Glutamatergic neuron (in vitro differentiated cells): Measurements from ENCODE around the gene FLAD1. TPM values are rescaled to one million over a fixed set of nuclear protein-coding genes. Genes with fewer than 3 reads are reported as not detected.

Source experiments
- DNase-seq: peaks from one replicate; pipeline ENCODE4 v3.0.0; 2022
- H3K27ac Mint-ChIP-seq: one replicate; pipeline ENCODE4 v1.8.0; 2020; ENCODE audit warnings: mild to moderate bottlenecking, mixed read lengths, inconsistent platforms; ENCODE audit not compliant: unreplicated experiment
- H3K27me3 Mint-ChIP-seq: one replicate; pipeline ENCODE4 v1.8.0; 2020; ENCODE audit warnings: mild to moderate bottlenecking, moderate library complexity, mixed read lengths, inconsistent platforms; ENCODE audit not compliant: unreplicated experiment
- H3K36me3 Mint-ChIP-seq: one replicate; pipeline ENCODE4 v1.8.0; 2020; ENCODE audit warnings: mild to moderate bottlenecking, mixed read lengths, inconsistent platforms; ENCODE audit not compliant: unreplicated experiment
- H3K4me1 Mint-ChIP-seq: one replicate; pipeline ENCODE4 v1.8.0; 2020; ENCODE audit warnings: mild to moderate bottlenecking, low read depth, mixed read lengths, inconsistent platforms; ENCODE audit not compliant: unreplicated experiment
- H3K4me3 Mint-ChIP-seq: one replicate; pipeline ENCODE4 v1.8.0; 2020; ENCODE audit warnings: mild to moderate bottlenecking, mixed read lengths, inconsistent platforms; ENCODE audit not compliant: unreplicated experiment
- H3K9me3 Mint-ChIP-seq: one replicate; pipeline ENCODE4 v1.8.0; 2020; ENCODE audit warnings: mild to moderate bottlenecking, moderate library complexity, mixed read lengths, inconsistent platforms; ENCODE audit not compliant: unreplicated experiment
- total RNA-seq: library from RNA; stranded (reverse); fragmentation: NEBNext Ultra II Directional; extraction: Animal tissue kit (Norgen Biotek cat#: 25700); gene quantifications from one replicate; pipeline ENCODE4 v1.2.1, GENCODE V29; 2021; ENCODE audit not compliant: unreplicated experiment
- TF ChIP-seq, protein P1 (sequence below): fragments of 200-600 bp; sonication (generic); IDR thresholded peaks from one replicate; pipeline ENCODE4 v1.5.0; 2021; ENCODE audit not compliant: partially characterized antibody, unreplicated experiment

Gene FLAD1
- total RNA-seq, 1 donor from 2014 or later: 68.8 TPM

DNA sequence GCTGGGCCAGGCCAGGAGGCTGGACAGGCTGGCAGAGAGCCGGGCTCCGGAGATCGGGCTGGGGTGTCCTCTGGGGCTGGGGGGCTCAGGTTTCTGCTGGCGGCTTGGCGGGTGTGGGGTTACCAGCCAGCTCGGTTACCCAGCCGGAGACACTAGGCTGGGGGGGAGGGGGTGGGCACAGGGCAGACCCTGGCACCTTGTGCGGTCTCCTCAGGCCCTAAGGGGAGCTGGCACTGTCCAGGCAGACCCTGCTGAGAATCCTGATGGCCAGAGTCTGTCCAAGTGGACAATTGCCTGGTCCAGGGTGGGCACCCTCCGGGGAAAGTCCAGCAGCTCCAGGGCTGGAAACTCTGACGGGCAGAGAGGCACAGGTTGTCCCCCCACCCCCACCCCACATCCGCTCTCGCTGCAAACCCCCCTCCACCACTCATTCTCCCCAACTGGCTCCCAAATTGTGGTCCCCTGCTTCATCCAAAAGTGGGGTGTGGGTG lies 26.1 kb downstream of the FLAD1 start:
- Mint-ChIP-seq H3K4me3 (no peak overlapping the region), H3K9me3 (peaks cover 1% of the 10 kb centered on the region), H3K36me3 (no peaks in the 10 kb centered on the region), H3K4me1 (peaks cover 6% of the 10 kb centered on the region), H3K27me3 (peaks cover 7% of the 10 kb centered on the region), H3K27ac (no peak overlapping the region)
- no peak for DNase-seq
- TF ChIP-seq, protein P1, sequence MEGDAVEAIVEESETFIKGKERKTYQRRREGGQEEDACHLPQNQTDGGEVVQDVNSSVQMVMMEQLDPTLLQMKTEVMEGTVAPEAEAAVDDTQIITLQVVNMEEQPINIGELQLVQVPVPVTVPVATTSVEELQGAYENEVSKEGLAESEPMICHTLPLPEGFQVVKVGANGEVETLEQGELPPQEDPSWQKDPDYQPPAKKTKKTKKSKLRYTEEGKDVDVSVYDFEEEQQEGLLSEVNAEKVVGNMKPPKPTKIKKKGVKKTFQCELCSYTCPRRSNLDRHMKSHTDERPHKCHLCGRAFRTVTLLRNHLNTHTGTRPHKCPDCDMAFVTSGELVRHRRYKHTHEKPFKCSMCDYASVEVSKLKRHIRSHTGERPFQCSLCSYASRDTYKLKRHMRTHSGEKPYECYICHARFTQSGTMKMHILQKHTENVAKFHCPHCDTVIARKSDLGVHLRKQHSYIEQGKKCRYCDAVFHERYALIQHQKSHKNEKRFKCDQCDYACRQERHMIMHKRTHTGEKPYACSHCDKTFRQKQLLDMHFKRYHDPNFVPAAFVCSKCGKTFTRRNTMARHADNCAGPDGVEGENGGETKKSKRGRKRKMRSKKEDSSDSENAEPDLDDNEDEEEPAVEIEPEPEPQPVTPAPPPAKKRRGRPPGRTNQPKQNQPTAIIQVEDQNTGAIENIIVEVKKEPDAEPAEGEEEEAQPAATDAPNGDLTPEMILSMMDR: no peak

DNA sequence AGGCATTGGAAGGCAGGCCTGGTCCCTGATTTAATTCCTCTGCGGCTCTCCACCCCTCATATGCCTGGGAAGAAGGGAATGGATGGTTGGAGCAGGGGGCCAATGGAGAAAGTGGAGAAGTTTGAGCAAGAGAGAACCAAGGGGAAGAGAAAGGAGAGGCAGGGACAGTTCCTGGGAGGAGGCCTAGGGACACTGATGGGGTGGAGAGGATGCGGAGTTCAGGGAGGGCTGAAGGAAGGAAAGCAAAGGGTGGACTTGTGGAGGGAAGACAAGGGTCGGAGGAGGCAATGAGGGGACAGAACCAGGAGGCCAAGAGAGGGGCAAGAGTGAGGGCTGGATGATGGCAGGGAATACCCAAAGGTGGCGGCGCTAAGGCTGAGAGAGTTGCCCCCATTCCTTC lies 26.6 kb downstream of the FLAD1 start:
- Mint-ChIP-seq H3K9me3 (peaks cover 1% of the 10 kb centered on the region), H3K4me1 (peaks cover 4% of the 10 kb centered on the region), H3K27ac (no peak overlapping the region), H3K36me3 (no peaks in the 10 kb centered on the region), H3K27me3 (peaks cover 3% of the 10 kb centered on the region), H3K4me3 (no peak overlapping the region)
- TF ChIP-seq, protein P1: no peak
- DNase-seq: no peak

DNA sequence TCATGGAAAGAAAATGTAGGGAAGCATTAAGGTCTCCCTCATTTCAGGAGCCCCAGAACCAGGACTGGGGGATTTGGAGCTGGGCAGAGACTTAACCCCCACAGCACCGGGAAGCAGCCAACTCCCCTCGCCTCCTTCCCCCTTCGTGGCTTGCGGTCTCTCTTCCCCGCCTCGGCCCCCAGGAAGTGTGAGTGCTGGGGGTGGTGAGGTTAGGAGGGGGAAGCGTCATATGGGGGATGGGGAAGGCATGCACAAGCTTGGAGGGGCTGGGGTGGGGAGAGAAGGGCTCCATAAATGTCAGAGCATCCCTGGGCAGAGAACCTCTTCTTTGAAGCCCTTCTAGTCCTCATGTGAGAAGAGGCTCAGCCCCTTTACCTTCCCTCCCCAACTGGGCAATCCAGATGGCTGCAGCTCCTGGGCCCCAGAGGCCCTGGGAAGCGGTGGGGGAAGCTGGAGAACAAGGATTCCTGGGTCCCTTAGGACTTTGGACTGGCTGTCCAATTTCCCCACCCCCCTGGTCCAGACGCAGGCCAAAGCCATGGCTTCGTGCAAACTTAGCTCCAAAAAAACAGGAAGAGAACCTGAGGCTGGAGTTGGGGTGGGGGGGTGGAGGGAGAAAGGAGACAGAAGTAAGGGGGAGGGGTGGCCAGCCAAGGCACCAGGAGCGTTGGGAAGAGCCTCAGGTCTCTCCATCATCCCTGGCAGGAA lies 27.2 kb downstream of the FLAD1 start:
- Mint-ChIP-seq H3K36me3 (no peaks in the 10 kb centered on the region), H3K27ac (no peak overlapping the region), H3K4me1 (peaks cover 4% of the 10 kb centered on the region), H3K9me3 (peaks cover 1% of the 10 kb centered on the region), H3K27me3 (peaks cover 3% of the 10 kb centered on the region), H3K4me3 (no peak overlapping the region)
- TF ChIP-seq, protein P1: no peak
- DNase-seq: no peak

- H3K36me3 Mint-ChIP-seq: no peaks in the 10 kb centered on the region
- peaks cover 1% of the 10 kb centered on the region for H3K9me3 Mint-ChIP-seq
- H3K4me1 Mint-ChIP-seq: peaks cover 4% of the 10 kb centered on the region
- no peak for DNase-seq
- H3K27me3 Mint-ChIP-seq: peaks cover 3% of the 10 kb centered on the region
- no peak overlapping the region for H3K27ac Mint-ChIP-seq
- H3K4me3 Mint-ChIP-seq: no peak overlapping the region
- TF ChIP-seq, protein P1: no peak
Observed at GRCh38 chr1:155011004-155011416, 27.9 kb downstream of the FLAD1 start.

GRCh38 chr1:155011437-155012025 lies 28.4 kb downstream of the FLAD1 start:
- Mint-ChIP-seq H3K36me3 (no peaks in the 10 kb centered on the region), H3K4me3 (no peak overlapping the region), H3K4me1 (peaks cover 1% of the 10 kb centered on the region), H3K9me3 (peaks cover 1% of the 10 kb centered on the region), H3K27me3 (no peaks in the 10 kb centered on the region), H3K27ac (no peak overlapping the region)
- TF ChIP-seq, protein P1: no peak
- DNase-seq: no peak
